ENCODE data around the gene SLC2A13.
"Not testable (repeated sequence)": the region's sequence is repeated elsewhere in the genome, so short reads cannot be mapped to it uniquely, and the experiment has no call there.

The SLC2A13 gene

GRCh38 chr12:39928181-39928899 is 177.5 kb downstream of the SLC2A13 start:
- DNase-seq (ENCODE audit: low read depth) = peak; percentile 16

- no peak for DNase-seq (ENCODE audit: low read depth)
Observed at GRCh38 chr12:39923364-39923763, 182.5 kb downstream of the SLC2A13 start.

- DNase-seq (ENCODE audit: low read depth) = peak; percentile 82
Observed at GRCh38 chr12:39922598-39922997, 183.3 kb downstream of the SLC2A13 start.

- DNase-seq (ENCODE audit: low read depth) = no peak
Observed at GRCh38 chr12:39920647-39921046, 185.2 kb downstream of the SLC2A13 start.

- DNase-seq (ENCODE audit: low read depth) = no peak
Observed at GRCh38 chr12:39920222-39920621, 185.7 kb downstream of the SLC2A13 start.

- no peak for DNase-seq (ENCODE audit: low read depth)
Observed at GRCh38 chr12:39919790-39920189, 186.1 kb downstream of the SLC2A13 start.

GRCh38 chr12:39915249-39915648 is 190.6 kb downstream of the SLC2A13 start:
- no peak for DNase-seq (ENCODE audit: low read depth)

- peak; percentile 5 for DNase-seq (ENCODE audit: low read depth)
Observed at GRCh38 chr12:39912211-39912980, 193.5 kb downstream of the SLC2A13 start.

- no peak for DNase-seq (ENCODE audit: low read depth)
Observed at GRCh38 chr12:39906237-39906636, 199.6 kb downstream of the SLC2A13 start.

GRCh38 chr12:39905152-39905551 is 200.7 kb downstream of the SLC2A13 start:
- DNase-seq (ENCODE audit: low read depth) = peak; percentile 84

- no peak for DNase-seq (ENCODE audit: low read depth)
Observed at GRCh38 chr12:39902821-39903220, 203.1 kb downstream of the SLC2A13 start.

- DNase-seq (ENCODE audit: low read depth) = no peak
Observed at GRCh38 chr12:39897315-39897714, 208.6 kb downstream of the SLC2A13 start.

- not testable (repeated sequence) for DNase-seq (ENCODE audit: low read depth)
Observed at GRCh38 chr12:39893388-39893787, 212.5 kb downstream of the SLC2A13 start.

- no peak for DNase-seq (ENCODE audit: low read depth)
Observed at GRCh38 chr12:39892146-39892545, 213.7 kb downstream of the SLC2A13 start.

GRCh38 chr12:39887856-39888255 is 218.0 kb downstream of the SLC2A13 start:
- DNase-seq (ENCODE audit: low read depth) = no peak

GRCh38 chr12:39886106-39886505 is 219.8 kb downstream of the SLC2A13 start:
- DNase-seq (ENCODE audit: low read depth) = no peak

- no peak for DNase-seq (ENCODE audit: low read depth)
Observed at GRCh38 chr12:39884616-39885125, 221.2 kb downstream of the SLC2A13 start.

- no peak for DNase-seq (ENCODE audit: low read depth)
Observed at GRCh38 chr12:39883411-39883810, 222.5 kb downstream of the SLC2A13 start.

GRCh38 chr12:39878753-39879152 is 227.1 kb downstream of the SLC2A13 start:
- DNase-seq (ENCODE audit: low read depth) = no peak

- no peak for DNase-seq (ENCODE audit: low read depth)
Observed at GRCh38 chr12:39875721-39876120, 230.2 kb downstream of the SLC2A13 start.

GRCh38 chr12:39874785-39875184 is 231.1 kb downstream of the SLC2A13 start:
- no peak for DNase-seq (ENCODE audit: low read depth)

GRCh38 chr12:39873065-39873464 is 232.8 kb downstream of the SLC2A13 start:
- DNase-seq (ENCODE audit: low read depth) = no peak

- no peak for DNase-seq (ENCODE audit: low read depth)
Observed at GRCh38 chr12:39872425-39872824, 233.5 kb downstream of the SLC2A13 start.

Measured in fibroblast of gingiva (primary cell).